ENCODE results near the gene ALDOC.
"Not testable (repeated sequence)": the region's sequence is repeated elsewhere in the genome, so short reads cannot be mapped to it uniquely, and the experiment has no call there.

Gene ALDOC

DNA sequence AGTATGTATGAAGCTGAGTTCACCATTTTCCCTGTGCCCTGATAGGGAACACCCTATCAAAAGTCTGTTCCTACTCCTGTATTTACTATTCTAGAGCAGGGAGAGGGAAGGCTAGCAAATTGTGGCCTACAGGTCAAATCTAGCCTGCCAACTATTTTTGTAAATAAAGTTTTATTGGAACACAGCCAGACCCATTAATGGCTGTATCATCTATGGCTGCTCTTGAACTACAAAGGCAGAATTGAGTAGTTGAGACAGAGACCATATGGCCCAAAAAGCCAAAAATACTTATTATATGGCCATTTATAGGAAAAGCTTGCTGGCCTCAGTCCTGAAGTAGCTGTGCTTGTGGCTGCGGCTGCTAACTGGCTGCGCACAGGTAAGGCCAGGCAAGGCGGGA, 4.3 kb upstream of the ALDOC start:
- no peak for DNase-seq

DNA sequence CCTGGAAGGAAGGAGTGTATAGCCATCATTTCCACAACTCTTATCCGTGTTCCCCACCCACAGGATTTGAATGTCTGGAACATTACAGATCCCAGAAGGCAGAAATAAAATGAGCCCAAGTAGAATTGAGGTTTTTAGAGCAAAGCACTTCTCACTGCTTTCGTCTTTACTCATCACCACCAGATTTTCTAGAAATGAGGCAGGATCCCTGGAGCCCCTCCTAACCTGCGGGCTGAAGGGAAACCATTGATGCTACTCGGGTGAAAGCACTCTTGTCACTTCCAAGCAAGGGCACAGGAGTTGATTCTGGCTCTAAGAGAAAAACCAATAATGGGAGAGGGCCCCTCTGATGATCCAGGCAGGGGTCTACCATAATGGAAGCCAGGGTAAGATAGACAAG, 2.8 kb upstream of the ALDOC start:
- DNase-seq = peak; percentile 49

DNA sequence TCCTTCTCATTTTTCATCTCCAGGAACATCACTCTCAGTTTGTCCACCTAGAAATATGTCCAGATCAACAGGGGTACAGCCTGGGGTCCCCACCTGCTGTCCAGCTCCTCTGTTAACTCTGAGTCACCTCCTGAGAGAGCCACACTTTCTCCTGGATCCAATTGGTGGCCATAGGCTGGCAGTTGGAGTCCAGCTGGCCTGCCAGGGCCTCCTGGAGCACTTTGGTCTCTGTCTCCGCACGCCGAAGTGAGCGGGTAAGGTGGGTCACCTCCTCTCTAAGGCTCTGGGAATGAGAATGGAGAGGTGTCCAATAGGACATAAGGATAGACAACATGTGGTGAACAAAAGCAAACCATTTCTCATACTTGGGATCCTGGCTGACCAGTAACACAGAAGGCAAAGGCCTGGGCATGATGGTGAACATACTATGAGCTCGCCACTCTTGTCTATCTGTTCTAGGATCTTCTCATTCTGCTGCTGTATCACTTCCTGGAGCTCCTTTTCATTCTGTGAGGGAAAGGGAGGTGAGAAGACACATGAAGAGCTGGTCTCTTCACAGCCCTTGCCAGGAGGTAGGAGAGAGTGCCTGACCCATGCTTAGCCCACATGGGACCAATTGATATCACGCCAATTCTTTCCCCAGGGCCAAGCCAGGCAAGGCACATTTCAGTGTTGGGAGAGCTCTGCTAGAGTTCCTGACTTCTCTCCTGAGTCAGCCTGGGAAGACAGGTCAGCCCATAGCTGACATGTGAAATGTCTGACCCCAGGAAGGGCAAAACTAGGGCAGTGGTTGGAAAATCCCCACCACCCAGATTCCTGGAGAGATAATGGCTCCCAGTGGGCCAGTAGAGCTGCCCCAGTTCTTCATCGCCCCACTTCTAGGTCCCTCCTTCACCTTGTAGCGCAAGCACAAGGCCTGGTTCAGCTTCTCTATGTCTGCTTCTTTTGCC, 1.8 kb upstream of the ALDOC start:
- no peak for DNase-seq

- DNase-seq = no peak
These were observed 750 bp upstream of the ALDOC start for GRCh38 chr17:28577466-28577824.

- not testable (repeated sequence) for DNase-seq
These were observed 679 bp downstream of the ALDOC start for GRCh38 chr17:28576016-28576415.

- DNase-seq = no peak
These were observed 1.4 kb downstream of the ALDOC start for GRCh38 chr17:28575126-28575795.

GRCh38 chr17:28574526-28574925, 2.2 kb downstream of the ALDOC start:
- DNase-seq = peak; percentile 45

DNA sequence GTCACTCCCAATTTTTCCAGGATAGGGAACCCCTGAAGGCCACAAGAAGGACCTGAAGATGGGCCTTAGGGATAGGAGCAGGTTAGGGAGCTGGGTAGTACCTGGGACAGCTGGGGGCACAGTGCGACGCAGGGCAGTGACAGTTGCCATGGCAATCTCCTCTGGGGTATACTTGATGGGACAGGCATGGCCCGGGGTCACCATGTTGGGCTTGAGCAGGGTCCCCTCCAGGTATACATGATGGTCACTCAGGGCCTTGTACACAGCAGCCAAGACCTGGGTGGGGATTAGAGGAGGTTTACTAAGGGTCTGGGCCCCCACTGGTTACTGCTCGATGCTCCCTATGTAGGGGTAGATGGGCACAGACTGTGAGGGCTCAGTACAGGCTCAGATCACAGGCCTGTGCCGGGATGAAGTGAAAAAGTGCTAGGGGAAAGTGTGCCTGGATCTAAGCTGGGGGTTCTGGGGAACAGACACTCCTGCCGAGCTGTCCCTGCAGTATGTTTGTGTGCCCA, 2.7 kb downstream of the ALDOC start:
- DNase-seq = no peak

GRCh38 chr17:28573521-28573920, 3.2 kb downstream of the ALDOC start:
- no peak for DNase-seq

DNA sequence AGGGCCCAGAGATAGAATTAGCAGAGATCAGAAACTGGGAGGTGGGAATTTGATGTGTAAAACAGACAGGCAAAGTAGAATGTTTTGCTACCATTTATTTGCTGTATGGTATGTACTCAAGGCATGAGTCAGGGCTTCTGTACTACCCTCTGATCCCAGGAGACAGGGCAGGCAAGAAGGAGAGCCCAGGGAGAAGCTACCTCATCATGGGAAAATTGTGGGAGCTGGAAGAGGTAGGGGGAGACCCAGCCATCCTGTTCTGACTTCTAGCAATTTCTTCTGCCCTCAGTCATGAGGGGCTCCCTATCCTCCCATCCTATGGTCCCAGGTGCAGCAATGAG, 3.7 kb downstream of the ALDOC start:
- DNase-seq = no peak

- no peak for DNase-seq
These were observed 4.2 kb downstream of the ALDOC start for GRCh38 chr17:28572259-28573039.

DNA sequence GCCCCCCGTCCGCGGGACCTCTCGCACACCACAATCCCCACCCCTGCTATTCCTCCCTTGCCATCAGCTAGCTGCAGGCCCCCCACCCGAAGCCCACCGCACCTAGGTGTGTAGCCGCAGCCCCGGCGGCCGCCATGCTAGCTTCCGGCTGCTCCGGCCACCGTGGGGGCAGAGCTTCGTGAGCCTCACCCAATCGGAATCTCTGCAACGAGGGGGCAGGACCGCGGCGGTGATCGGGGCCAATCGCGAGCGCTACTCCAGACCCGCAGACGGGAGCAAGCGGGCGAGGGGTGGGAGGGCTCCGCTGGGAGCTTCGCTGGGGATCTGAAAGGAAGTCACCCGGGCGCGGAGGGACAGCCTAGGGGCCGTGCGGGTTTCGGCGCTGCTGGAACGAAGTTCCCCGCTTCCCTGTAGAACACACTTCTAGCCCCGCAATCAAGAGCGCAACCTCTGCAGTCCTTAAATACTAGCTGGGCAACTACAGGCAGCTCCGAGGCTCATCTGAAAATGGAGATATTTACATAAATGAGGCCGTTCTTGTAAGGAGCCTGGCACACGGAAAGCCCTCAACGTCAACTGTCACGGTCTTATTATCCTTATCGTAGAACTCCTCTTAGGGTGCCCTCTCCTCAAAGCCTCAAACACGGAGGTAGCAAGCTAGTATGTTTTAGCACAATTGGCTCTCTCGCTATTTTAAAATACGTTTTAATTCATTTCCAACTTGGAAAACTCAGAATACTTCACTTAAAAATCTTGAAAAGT, 5.2 kb downstream of the ALDOC start, which contains the start of gene PIGS:
PIGS (minus strand) TSS at position 164 of the 762 bp plus-strand sequence; CDS start at position 136, 28 bp downstream.
- peak; percentile 96 for DNase-seq

DNA sequence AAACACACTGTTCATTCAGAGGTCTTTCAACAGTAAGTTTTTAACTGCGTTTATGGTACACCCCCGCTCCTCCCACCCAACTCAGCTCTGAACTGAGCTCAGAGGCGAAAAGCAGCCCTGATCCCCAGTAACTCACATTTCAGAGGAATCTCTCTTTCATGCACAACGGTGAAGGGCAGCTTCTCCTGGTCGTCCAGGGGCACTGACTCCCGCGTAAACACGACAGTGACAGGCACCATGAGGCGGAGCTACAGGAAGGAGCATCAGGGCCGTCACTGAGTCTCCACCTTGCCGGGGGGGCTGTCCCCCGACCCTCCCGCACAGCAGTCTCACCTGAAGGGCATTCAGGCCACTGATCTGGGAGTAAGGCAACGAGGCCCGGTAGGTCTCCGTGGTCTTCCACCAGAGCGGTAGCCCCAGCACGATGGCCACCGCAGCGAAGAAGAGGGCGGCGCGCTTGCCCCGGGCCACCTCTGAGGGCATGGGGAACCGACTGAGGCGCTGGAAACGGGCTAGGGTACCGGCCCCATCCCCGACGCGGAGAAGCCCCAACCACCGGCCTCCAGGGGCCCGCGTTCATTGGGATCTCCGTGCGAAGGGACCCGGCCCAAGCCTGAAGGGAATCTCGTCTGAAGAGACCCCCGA, 5.9 kb downstream of the ALDOC start:
- peak; percentile 65 for DNase-seq

- DNase-seq = no peak
These were observed 7.2 kb downstream of the ALDOC start for GRCh38 chr17:28569446-28569845.

DNA sequence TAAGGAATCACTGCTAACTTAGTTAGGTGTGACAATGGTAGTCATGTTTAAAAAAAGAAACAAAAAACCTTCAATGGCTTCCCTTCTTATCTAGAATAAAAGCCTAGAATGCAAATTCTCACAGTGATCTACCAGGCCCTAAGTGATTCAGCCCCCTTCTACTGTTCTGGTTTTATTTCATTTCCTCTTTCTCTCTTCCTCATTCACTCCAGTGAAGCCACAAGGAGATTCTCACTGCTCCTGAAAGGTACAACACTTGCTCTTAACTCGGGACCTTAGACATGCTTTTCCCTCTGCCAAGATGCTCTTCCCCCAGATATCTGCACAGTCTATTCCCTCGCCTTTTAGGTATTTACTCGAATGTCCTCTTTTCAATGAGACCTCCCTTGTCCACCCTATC, 9.1 kb downstream of the ALDOC start:
- DNase-seq = no peak

GRCh38 chr17:28563475-28563874, 13.2 kb downstream of the ALDOC start:
- no peak for DNase-seq

GRCh38 chr17:28555022-28555421, 21.7 kb downstream of the ALDOC start:
- DNase-seq = no peak

GRCh38 chr17:28554565-28554964, 22.1 kb downstream of the ALDOC start:
- DNase-seq = no peak

DNA sequence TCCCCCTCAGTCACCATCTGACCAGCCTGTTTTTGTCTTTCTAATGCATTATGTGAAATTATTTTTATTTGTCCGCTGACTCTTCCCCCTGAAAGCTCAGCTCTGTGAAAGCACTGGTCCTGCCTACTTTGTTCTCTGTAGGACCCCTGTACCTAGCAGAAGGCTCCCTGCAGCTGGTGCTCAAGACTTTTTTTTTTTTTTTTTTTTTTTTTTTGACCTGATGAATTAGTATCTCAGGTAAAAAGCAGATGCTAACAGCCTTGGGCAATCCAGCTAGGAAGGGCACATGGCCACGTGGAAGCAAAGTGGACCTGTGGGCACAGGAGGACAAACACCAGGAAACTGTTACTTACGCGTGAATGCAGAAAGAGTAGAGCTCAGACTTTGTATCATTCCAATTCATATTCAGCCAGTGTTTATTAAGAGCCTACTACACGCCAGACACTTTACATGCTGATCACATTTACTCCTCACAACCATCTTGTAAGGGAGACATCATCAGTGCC, 23.6 kb downstream of the ALDOC start:
- no peak for DNase-seq

DNA sequence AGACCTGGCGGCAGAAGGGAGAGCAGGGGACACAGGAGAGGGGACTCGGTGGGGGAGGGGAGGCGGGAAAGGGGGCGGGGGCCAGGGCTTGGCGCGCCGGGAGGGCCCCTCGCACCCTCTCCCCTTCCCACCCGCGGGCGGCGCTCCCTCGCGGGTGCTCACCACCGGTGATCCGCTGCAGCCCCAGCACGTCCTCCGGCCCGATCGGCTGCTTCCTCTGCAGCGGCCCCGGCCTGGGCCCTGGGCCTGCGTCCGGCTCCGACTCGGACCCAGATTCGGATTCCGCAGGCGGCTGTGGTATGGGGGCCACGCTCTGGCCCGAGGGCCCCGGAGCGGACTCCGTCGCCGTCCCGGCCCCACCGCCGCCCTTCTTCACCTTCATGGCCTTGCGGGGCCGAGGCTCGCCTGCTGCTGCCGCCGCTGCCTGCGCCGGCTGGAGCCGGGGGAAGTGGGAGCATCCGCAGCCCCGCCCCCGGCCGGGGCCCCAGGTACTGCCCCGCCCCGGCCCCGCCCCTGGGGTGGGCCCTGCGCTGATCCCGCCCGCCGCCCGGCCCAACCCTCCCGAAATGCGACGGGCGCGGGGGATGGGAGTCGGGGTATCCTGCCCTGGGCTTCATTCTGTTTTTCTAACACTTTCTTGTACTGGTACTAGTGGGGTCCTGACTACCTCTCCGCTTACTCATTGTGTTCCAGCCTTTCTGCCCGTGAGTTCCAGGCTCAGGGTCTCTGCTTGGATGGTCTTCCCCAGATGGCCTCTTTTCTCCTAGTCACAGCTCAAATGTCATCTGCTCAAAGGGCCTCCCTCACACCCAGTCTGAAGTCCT, 24.3 kb downstream of the ALDOC start, which contains the start of gene UNC119:
UNC119 (minus strand) TSS at position 449 of the 824 bp plus-strand sequence; CDS start at position 382, 67 bp downstream.
- DNase-seq = peak; percentile 83

Data from activated CD4-positive, alpha-beta T cell treated with anti-CD3 and anti-CD28 coated beads for 48 hours (primary cell).